H9 (cell line): ENCODE results near the gene UBE2N. TPM values are rescaled to one million over a fixed set of nuclear protein-coding genes. Genes with fewer than 3 reads are reported as not detected.

Source experiments
- DNase-seq: peaks from one replicate; pipeline ENCODE4 v3.0.0-alpha.2; 2017
- H2AFZ ChIP-seq: one replicate; pipeline ENCODE4 v1.6.1; 2013; ENCODE audit warnings: mild to moderate bottlenecking, low read length, control low read depth, moderate library complexity
- H2AK5ac ChIP-seq: 2 replicates; pipeline ENCODE4 v1.6.1; 2013; ENCODE audit warnings: low read length, control low read depth, mixed read lengths; ENCODE audit not compliant: insufficient read length
- H2BK120ac ChIP-seq: one replicate; pipeline ENCODE4 v1.6.1; 2013; ENCODE audit warnings: low read depth, mild to moderate bottlenecking, low read length, control low read depth, inconsistent platforms; ENCODE audit not compliant: poor library complexity, severe bottlenecking
- H2BK12ac ChIP-seq: 2 replicates; pipeline ENCODE4 v1.6.1; 2013; ENCODE audit warnings: low read length, control low read depth, mixed read lengths, low read depth; ENCODE audit not compliant: insufficient read length
- H2BK15ac ChIP-seq: 2 replicates; pipeline ENCODE4 v1.6.1; 2013; ENCODE audit warnings: low read depth, low read length, control low read depth
- H2BK20ac ChIP-seq: one replicate; pipeline ENCODE4 v1.6.1; 2013; ENCODE audit warnings: low read depth, mild to moderate bottlenecking, low read length, control low read depth, inconsistent platforms; ENCODE audit not compliant: poor library complexity, severe bottlenecking
- H2BK5ac ChIP-seq: 2 replicates; pipeline ENCODE4 v1.6.1; 2013; ENCODE audit warnings: low read length, control low read depth, mixed read lengths; ENCODE audit not compliant: insufficient read length
- H3K14ac ChIP-seq: 2 replicates; pipeline ENCODE4 v1.6.1; 2013; ENCODE audit warnings: low read length, control low read depth; ENCODE audit not compliant: insufficient read depth
- H3K18ac ChIP-seq: 2 replicates; pipeline ENCODE4 v1.6.1; 2013; ENCODE audit warnings: low read depth, mild to moderate bottlenecking, mixed read lengths, low read length, control low read depth; ENCODE audit not compliant: insufficient read length
- H3K23ac ChIP-seq: 2 replicates; pipeline ENCODE4 v1.6.1; 2013; ENCODE audit warnings: low read length, control low read depth, mixed read lengths, low read depth; ENCODE audit not compliant: insufficient read length
- H3K23me2 ChIP-seq: 2 replicates; pipeline ENCODE4 v1.6.1; 2013; ENCODE audit warnings: low read depth, mild to moderate bottlenecking, mixed read lengths, low read length, control low read depth; ENCODE audit not compliant: insufficient read length, poor library complexity, severe bottlenecking
- H3K27ac ChIP-seq: 2 replicates; pipeline ENCODE4 v1.5.1; 2013; ENCODE audit warnings: low read length, control low read depth, mixed read lengths, low read depth; ENCODE audit not compliant: insufficient read length
- H3K27me3 ChIP-seq: 2 replicates; pipeline ENCODE4 v1.6.1; 2013; ENCODE audit warnings: low read length, control low read depth, inconsistent platforms; ENCODE audit not compliant: insufficient read depth
- H3K4ac ChIP-seq: 2 replicates; pipeline ENCODE4 v1.6.1; 2013; ENCODE audit warnings: low read depth, mild to moderate bottlenecking, control low read depth, inconsistent platforms, low read length, moderate library complexity
- H3K4me1 ChIP-seq: 2 replicates; pipeline ENCODE4 v1.6.1; 2013; ENCODE audit warnings: low read length, control low read depth, inconsistent platforms; ENCODE audit not compliant: insufficient read depth
- H3K4me2 ChIP-seq: 2 replicates; pipeline ENCODE4 v1.6.1; 2013; ENCODE audit warnings: low read length, control low read depth, mixed read lengths; ENCODE audit not compliant: insufficient read length, insufficient read depth
- H3K56ac ChIP-seq: 2 replicates; pipeline ENCODE4 v1.6.1; 2013; ENCODE audit warnings: low read depth, mild to moderate bottlenecking, mixed read lengths, low read length, control low read depth; ENCODE audit not compliant: insufficient read length
- H3K79me1 ChIP-seq: 2 replicates; pipeline ENCODE4 v1.6.1; 2013; ENCODE audit warnings: low read depth, mild to moderate bottlenecking, moderate library complexity, low read length, control low read depth, inconsistent platforms; ENCODE audit not compliant: insufficient read depth, poor library complexity, severe bottlenecking
- H3K79me2 ChIP-seq: 2 replicates; pipeline ENCODE4 v1.6.1; 2013; ENCODE audit warnings: low read length, control low read depth, inconsistent platforms; ENCODE audit not compliant: insufficient read depth
- H3K9ac ChIP-seq: 2 replicates; pipeline ENCODE4 v1.6.1; 2013; ENCODE audit warnings: low read length, control low read depth, mixed read lengths; ENCODE audit not compliant: insufficient read length; ENCODE audit errors: extremely low read depth
- H3K9me3 ChIP-seq: one replicate; pipeline ENCODE4 v1.6.1; 2013; ENCODE audit warnings: low read depth, low read length, inconsistent platforms; ENCODE audit not compliant: control insufficient read depth
- H3T11ph ChIP-seq: one replicate; pipeline ENCODE4 v1.6.1; 2013; ENCODE audit warnings: mild to moderate bottlenecking, low read length, control low read depth, inconsistent platforms
- H4K20me1 ChIP-seq: one replicate; pipeline ENCODE4 v1.6.1; 2013; ENCODE audit not compliant: control insufficient read depth, insufficient read length, insufficient read depth
- H4K5ac ChIP-seq: 2 replicates; pipeline ENCODE4 v1.6.1; 2013; ENCODE audit warnings: low read depth, mild to moderate bottlenecking, mixed read lengths, low read length, control low read depth; ENCODE audit not compliant: insufficient read length
- H4K8ac ChIP-seq: replicated peaks from 2 replicates; pipeline ENCODE4 v1.6.1; 2013; ENCODE audit warnings: low read length, control low read depth, mixed read lengths, low read depth; ENCODE audit not compliant: insufficient read length
- H4K91ac ChIP-seq: 2 replicates; pipeline ENCODE4 v1.6.1; 2013; ENCODE audit warnings: low read depth, mild to moderate bottlenecking, moderate library complexity, mixed read lengths, low read length, control low read depth; ENCODE audit not compliant: insufficient read length
- H3K27ac Mint-ChIP-seq, 3 experiments: 2 replicates in 2 of 3; 3 replicates in 1 of 3; pipeline ENCODE4 v1.8.0; 2020 to 2021; ENCODE audit warnings: mixed read lengths in 3 of 3, mild to moderate bottlenecking in 1 of 3, moderate library complexity in 1 of 3
- H3K27me3 Mint-ChIP-seq: 2 replicates; pipeline ENCODE4 v1.8.0; 2021; ENCODE audit warnings: low read depth, mild to moderate bottlenecking, moderate library complexity, mixed read lengths
- H3K36me3 Mint-ChIP-seq, 3 experiments: 2 replicates in 2 of 3; 3 replicates in 1 of 3; pipeline ENCODE4 v1.8.0; 2020 to 2021; ENCODE audit warnings: low read depth in 3 of 3, mixed read lengths in 3 of 3; ENCODE audit not compliant: insufficient read depth in 1 of 3
- H3K4me1 Mint-ChIP-seq, 2 experiments: 2 replicates each; pipeline ENCODE4 v1.8.0; 2020; ENCODE audit warnings: mixed read lengths in 2 of 2
- H3K4me3 Mint-ChIP-seq, 2 experiments: 2 replicates in 1 of 2; 3 replicates in 1 of 2; pipeline ENCODE4 v1.8.0; 2020 to 2021; ENCODE audit warnings: mild to moderate bottlenecking in 2 of 2, mixed read lengths in 2 of 2, moderate library complexity in 1 of 2
- H3K9me3 Mint-ChIP-seq, 2 experiments: 2 replicates in 1 of 2; 3 replicates in 1 of 2; pipeline ENCODE4 v1.8.0; 2020; ENCODE audit warnings: mild to moderate bottlenecking in 2 of 2, mixed read lengths in 2 of 2, moderate library complexity in 1 of 2
- CTCF ChIP-seq: fragments of 200-600 bp; sonication (generic); conservative IDR thresholded peaks from 3 replicates; pipeline ENCODE4 v1.8.0; 2021; ENCODE audit warnings: antibody characterized with exemption, mild to moderate bottlenecking
- WGBS: extraction: QIAGEN DNeasy Blood & Tissue Kit; methylation state at CpG from one replicate; pipeline ENCODE4 v1.1.7; 2013; ENCODE audit warnings: missing lambda C conversion rate, low lambda C conversion rate, mixed read lengths; ENCODE audit not compliant: insufficient read length; ENCODE audit errors: extremely low coverage; 5-methylcytosine and 5-hydroxymethylcytosine counted together
- total RNA-seq: library from RNA; stranded (reverse); gene quantifications from 2 replicates; pipeline ENCODE4 v1.2.1, GENCODE V29; 2021

Gene UBE2N
- total RNA-seq, 1 experiment from 2014 or later: 192 TPM

- H4K20me1 ChIP-seq: no peaks in the 10 kb centered on the region
- Mint-ChIP-seq H3K4me1 (peaks cover 9 to 10% of the 10 kb centered on the region in 2 experiments; a peak in 3 of 4 replicates), H3K4me3 (no peak overlapping the region), H3K9me3 (no peaks in the 10 kb centered on the region), H3K27me3 (no peaks in the 10 kb centered on the region), H3K27ac (peak overlapping the region in 1 of 3 experiments; percentile 70; a peak in 2 of 7 replicates), H3K36me3 (peaks cover 5 to 37% (median 19%) of the 10 kb centered on the region in 3 experiments; a peak in 5 of 7 replicates)
- no peaks in the 10 kb centered on the region for H3K9me3 ChIP-seq
- no peak overlapping the region for H3K9ac ChIP-seq
- H3K27me3 ChIP-seq: no peaks in the 10 kb centered on the region
- no peak overlapping the region for H3K14ac ChIP-seq
- H3K4me1 ChIP-seq: no peaks in the 10 kb centered on the region
- no peak overlapping the region for H3K56ac ChIP-seq
- WGBS: no CpG with 5 or more reads among the region's 6 CpGs
- H4K8ac ChIP-seq: no peak overlapping the region
- H2BK5ac ChIP-seq: no peak overlapping the region
- no peak for TF ChIP-seq CTCF
- H4K5ac ChIP-seq: no peak overlapping the region
- H2AFZ ChIP-seq: no peak overlapping the region
- H2BK120ac ChIP-seq: no peak overlapping the region
- H3T11ph ChIP-seq: no peak overlapping the region
- no peak overlapping the region for H3K18ac ChIP-seq
- no peaks in the 10 kb centered on the region for H3K79me1 ChIP-seq
- no peak overlapping the region for H3K23ac ChIP-seq
- H3K27ac ChIP-seq: no peak overlapping the region
- H2AK5ac ChIP-seq: no peak overlapping the region
- no peak overlapping the region for H4K91ac ChIP-seq
- no peak for DNase-seq
- H2BK12ac ChIP-seq: no peak overlapping the region
- no peak overlapping the region for H3K4me2 ChIP-seq
- H3K79me2 ChIP-seq: no peaks in the 10 kb centered on the region
- no peak overlapping the region for H2BK15ac ChIP-seq
- no peak overlapping the region for H3K4ac ChIP-seq
- H3K23me2 ChIP-seq: no peaks in the 10 kb centered on the region
- H2BK20ac ChIP-seq: no peak overlapping the region
Measured at GRCh38 chr12:93404961-93405849, 36.5 kb downstream of the UBE2N start.
